ENCODE data around the gene DRAM1.
A peak's percentile ranks its signal among the peaks of the same experiment; 100 is the strongest.

DNA sequence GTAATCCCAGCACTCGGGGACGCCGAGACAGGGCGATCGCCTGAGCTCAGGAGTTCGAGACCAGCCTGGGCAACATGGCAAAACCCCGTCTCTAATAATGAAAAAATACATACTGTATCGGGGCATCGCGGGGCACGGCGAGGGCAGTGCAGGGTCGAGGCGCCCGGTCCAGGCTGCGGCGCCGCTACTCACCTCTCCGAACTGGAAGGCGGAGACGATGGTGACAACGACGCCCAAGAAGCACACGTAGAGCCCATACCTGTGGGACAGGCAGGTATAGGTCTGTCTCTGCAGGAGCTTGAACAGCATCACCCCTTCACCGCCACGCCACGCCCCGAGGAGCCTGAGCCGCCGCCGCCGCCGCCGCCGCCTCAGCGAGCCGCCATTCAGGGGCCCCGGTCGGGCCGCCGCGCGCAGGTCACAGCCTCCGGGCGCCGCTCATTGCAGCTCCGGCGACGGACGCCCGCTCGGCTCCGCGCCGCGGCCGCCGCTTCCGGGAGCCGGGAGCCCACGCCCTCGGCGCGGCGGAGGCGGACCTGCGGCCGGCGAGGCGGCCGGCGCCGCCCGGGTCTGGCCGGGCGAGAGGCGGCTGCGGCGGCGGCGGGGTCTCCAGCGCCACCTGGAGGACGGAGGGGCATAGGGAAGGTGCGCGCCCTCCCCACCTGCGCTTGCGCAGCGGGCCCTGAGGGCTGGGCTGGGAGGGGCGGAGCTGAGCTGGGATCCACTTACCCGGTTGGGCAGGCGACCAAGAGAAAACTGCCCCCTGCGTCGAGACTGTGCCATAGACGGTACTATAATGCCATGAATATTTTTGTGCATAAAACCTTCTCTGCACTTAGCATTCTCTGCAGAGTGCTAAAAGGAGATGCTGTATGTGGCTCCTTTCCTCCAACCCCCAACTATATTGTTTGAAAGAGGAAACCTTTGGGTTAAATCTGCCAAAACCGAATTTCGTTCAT is 46.7 kb upstream of the DRAM1 start, which contains the start of gene GNPTAB:
- TF ChIP-seq POLR2A (IDR thresholded peaks at IDR 0.05): peak; percentile 54 to 61
- peak; percentile 53 to 89 (median 86) for TF ChIP-seq CTCF (IDR thresholded peaks at IDR 0.05)
- TF ChIP-seq POLR2AphosphoS5 (IDR thresholded peaks at IDR 0.05): peak; percentile 39
